Superior temporal gyrus (tissue), 1 donor: ENCODE measurements around the gene PHTF2.
"Not testable (repeated sequence)": the region's sequence is repeated elsewhere in the genome, so short reads cannot be mapped to it uniquely, and the experiment has no call there.

Experiments used
- DNase-seq: peaks from one replicate; pipeline ENCODE4 v3.0.0-alpha.2; 2016; ENCODE audit errors: extremely low spot score

PHTF2 gene

DNA sequence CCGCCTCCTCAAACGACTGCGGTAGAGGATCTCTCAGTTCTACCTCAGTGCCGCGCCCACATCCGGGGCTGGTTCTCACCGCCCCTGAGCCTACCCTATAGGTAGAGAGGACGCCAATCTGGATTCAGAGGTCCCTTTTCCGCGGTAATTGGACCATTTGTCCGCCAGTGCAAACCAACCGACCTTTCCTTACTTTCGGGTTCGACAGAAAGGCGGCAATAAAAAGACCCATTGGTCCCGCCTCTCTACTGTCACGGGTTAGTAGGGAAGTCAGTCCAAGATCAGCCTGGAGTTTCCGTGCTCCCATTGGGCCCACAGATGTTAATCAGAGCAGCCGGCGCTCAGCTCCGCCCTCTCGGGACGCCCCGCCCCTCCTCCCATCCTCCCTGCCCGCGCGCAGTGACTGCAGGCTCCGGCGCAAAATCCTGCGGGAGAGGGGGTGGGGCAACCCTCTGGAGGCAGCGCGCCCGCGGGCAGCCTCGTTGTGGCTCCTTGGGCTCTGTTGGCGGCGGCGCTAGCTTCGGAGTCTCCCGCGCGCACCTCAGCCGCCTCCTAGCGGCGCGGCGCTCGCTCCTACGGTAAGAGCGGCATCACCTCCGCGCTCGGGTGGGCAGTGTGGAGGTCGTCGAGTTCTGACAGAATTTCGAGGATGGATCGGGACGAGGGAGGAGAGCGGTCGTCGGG lies at the start of gene PHTF2, which contains the start of gene TMEM60:
Gene PHTF2, plus strand, starts transcription at position 380 of the 684 bp plus-strand sequence.
Gene TMEM60, minus strand, starts transcription at position 41 of the 684 bp plus-strand sequence. CDS start 4,061 bp downstream, outside the sequence.
- peak; percentile 100 for DNase-seq

DNA sequence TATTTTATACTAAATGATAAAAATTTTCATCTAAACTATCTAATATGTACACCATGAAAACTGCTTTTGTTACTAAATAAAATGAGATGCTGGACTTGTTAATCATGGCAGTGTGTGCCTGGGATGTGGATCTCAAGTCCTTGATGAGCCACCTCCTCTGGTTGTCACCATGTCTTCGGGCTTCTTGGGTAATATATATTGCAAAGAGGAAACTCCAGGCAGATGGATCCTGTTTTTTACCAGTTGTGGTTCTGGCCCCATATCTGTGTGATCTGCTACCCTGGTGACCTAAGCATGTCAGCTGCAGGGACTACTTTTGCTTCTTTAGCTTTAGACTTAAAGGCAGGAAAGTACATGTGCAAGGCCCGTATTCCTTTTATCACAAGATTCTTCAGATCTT lies 46.6 kb upstream of the PHTF2 start:
- no peak for DNase-seq

DNA sequence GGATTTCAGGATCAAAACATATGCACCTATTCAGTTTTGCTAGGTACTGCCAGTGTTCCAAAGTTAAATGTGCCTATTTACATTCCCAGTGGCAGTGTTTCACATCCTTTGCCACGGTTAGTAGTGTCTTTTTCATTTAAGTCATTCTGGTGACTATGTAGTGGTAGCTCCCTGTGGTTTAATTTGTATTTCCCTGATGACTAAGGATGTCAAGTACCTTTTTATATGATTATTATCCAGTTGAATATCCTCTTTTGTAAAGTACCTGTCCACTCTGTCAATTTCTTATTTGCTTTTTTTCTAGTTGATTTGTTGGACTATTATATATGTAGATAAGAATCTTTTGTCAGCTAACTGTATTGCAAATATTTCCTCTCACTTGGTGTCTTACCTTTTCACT lies 45.4 kb upstream of the PHTF2 start:
- no peak for DNase-seq

DNA sequence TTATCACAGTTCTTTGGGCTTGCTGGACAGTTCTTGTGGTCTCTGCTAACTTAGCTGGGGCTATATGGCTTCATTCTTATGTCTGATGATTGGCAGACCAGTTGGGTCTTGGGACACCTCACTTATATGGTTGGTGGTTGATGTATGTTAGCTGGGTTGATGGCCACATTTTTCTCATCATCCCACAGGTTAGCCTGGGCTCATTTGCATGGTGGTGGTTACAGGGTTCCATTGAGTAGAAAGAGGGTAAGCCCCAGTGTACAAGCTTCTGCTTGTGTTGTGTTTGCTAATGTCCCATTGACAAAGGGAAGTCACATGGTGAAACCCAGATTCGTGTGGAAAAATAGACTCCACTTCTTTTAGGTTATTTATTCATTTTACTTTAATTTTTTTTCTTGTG lies 41.0 kb upstream of the PHTF2 start:
- no peak for DNase-seq

DNA sequence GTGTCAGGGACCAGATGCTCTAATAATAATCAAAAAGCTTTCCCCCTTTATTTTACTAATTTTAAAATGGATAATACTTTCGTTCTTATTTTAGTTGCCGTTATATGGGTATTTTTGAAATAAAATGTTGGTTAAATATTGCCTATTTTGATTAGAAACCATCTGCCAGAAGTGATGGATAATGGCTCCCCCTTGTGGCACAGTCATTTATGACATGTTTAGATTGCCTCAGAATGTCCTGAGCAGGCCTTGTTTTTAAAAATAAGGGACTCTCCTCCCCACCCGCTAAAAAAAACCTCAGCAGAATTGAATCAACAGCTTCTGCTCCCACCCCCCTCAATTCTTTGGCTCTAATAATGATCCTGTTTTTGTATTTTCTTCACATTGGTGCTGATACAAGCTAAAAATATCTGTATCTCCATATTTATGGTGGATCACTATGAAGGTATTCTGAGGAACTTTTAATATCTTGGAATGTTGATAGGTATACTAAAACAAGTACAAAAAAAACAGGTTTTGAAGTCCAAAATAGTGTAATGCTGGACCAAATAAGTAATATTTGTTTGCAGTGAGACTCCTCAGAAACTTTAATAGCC lies 39.2 kb upstream of the PHTF2 start:
- peak; percentile 96 for DNase-seq

DNA sequence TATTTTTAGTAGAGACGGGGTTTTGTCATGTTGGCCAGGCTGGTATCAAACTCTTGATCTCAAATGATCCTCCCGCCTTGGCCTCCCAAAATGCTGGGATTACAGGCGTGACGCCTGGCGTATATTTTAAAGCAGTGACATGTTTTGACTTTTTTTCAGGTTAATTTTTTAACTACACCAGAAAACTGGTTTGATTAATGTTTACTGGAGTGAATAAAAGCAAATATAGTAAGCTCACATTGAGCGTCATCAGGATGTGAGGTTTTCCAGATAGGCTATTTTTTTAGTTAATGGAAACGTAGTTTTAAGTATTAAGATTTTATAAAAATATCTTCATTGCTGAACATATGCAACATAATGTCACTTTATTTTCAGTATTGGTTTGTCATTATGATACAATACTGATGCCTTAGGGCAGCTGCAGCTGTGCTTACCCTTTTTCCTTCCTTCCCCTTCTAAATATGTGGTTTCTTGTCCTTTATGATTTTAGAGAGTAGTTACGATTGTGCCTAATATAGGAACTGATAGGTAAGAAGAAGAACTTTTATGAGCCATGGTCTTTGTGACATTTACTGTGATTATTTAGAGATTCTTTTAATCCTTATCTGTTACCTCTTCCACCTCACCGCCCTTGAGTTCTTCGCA lies 37.6 kb upstream of the PHTF2 start:
- DNase-seq: no peak

DNA sequence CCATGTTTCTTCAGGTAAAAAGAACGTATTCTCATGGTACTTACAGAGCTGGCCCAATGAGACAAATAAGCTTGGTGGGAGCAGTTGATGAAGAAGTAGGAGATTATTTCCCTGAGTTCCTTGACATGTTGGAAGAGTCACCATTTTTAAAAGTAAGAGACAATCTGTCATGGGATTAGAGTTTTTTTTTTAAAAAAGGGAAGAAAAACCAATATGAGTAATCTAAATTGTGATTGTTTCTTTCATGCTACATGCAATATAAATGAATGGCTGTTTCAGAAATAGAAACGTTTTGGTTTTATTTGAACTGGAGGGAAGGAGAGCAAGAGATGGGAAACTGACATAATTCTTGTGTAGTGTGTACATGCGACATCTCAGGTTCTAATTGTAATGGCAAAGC lies 33.1 kb upstream of the PHTF2 start:
- DNase-seq: no peak

DNA sequence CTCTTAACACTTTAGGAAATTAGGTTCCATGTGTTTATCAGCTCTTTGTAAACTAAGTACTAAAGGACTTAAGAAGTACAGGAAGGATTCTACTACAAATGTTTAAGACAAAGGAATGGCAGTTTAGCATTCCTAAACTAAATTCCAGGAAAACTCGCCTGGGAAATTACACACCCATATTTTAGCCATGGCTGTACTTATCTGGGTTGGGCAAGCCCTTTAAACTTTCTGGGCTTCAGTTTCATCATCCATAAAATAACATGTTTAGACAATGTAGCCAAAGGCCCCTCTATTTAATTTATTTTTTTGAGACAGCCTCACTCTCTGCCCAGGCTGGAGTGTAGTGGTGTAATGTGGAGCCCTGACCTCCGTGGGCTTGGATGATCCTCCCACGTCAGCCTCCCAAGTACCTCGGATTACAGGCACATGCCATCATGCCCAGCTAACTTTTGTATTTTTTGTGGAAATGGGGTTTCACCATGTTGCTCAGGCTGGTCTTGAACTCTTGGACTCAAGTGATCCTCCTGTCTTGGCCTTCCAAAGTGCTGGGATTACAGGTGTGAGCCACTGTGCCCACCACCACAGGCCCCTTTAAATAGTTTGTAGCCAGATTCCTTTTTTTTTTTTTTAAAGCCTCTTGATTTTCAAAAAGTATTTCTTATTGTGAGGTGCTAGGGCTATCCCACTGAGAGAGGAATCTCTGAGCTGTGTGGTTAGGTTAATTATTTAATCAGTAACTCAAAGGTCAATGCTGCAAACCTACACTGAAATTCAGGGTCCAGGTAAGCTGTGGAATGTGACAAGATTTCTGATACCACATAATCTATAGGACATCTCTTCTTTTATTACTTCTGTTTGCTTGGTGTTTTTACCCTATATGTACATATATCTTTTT lies 32.4 kb upstream of the PHTF2 start:
- DNase-seq: no peak

DNA sequence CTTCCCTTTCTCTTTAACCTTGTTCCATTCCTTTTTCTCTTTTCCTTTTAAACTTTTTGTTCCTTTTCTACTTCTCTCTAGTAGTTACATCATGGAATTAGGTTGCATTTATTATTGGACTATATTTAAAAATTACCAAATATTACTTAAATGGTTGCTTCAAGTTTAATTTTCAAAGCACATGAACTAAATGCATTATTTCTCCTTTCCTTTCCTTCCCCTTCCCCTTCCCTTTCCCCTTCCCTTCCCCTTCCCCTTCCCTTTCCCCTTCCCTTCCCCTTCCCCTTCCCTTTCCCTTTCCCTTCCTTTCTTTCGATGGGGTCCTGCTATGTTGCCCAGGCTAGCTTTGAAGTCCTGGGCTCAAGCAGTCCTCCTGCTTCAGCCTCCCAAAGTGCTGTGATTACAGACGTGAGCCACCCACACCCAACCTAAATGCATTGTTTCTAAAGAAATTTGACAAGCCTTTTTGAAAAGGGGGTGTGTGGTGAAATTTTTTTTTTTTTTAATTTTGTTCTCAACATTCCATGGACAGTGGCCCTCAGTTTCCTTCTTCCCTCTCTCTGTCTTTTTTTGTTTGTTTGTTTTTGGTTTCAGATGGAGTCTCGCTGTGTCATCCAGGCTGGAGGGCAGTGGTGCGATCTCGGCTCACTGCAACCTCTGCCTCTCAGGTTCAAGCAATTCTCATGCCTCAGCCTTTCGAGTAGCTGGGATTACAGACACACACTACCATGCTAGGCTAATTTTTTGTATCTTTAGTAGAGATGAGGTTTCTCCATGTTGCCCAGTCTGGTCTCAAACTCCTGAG lies 31.6 kb upstream of the PHTF2 start:
- no peak for DNase-seq

DNA sequence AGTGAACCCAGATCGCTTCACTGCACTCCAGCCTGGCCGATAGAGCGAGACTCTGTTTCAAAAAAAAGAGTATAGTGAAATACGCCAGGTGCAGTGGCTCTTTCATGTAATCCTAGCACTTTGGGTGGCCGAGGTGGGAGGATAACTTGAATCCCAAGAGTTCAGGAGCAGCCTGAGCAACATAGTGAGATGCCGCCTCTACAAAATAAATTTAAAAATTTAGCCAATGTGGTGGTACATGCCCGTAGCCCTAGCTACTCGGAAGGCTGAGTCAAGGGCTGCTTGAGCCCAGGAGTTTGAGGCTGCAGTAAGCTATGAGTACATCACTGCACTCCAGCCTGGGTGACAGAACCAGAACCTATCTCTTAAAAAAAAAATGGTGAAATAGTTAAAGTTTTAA lies 28.3 kb upstream of the PHTF2 start:
- no peak for DNase-seq

DNA sequence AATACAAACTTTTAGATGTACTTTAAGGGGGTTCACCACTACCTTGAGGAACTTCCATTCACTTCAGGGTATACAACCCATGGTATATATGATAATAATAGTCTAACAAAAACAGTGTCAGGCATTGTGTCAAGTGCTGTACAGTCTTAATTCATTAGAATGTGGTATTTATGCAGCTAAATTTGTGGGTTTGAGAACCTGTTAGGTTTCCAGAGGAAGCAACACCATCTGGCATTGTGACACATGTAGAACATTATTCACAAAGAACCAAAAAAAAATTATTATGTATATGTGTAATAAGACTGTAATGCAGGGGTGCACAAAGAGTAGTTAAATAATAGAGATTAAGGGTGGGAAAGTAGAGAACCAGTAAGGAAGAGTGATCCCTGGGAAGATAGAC lies 26.7 kb upstream of the PHTF2 start:
- DNase-seq: no peak

DNA sequence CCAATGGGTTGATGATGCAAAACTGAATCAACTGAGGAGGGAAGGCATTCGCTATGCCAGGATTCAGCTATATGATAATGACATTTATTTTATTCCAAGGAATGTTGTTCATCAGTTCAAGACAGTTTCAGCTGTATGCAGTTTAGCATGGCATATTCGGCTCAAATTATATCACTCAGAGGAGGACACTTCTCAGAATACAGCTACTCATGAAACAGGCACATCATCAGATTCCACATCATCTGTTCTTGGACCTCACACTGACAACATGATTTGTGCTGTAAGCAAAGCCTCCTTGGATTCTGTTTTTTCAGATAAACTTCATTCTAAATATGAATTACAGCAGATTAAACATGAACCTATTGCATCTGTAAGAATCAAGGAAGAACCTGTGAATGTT lies 20.0 kb upstream of the PHTF2 start:
- no peak for DNase-seq

DNA sequence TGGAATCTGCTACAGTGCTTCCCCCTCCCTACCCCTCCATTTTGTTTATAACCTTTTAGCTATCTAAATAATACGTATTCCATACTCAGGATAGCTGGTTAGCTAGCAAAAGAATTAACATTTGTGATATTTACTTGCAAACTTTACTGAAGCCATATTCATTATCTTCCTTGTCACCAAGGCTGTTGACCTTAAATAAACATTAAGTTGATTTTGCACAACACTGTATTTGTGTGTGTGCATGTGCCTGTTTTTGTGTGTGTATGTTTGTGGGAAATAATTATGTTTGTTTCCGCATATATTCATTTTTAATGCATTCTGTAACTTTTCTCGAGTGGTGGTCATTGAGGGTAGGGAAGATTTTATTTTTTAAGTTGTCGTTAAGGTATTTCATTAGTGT lies 16.2 kb upstream of the PHTF2 start:
- no peak for DNase-seq

DNA sequence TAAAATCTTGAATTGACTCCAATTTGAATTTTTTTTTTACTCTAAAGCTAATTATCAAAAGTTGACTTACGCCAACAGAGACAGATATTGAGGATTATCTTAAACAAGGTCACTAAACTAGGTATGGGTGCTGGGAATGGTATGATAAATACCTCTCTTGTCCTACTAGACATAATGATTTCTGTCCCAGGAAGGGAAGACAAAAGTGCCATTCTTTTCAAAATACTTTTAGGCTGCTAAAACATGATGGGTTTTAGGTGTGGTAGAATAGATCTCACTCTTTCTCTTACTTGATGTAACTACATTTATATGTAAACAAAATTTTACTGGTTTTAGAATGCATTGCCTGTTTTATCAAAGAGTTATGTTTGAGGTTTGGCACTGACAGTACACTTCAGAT lies 15.5 kb upstream of the PHTF2 start:
- no peak for DNase-seq

DNA sequence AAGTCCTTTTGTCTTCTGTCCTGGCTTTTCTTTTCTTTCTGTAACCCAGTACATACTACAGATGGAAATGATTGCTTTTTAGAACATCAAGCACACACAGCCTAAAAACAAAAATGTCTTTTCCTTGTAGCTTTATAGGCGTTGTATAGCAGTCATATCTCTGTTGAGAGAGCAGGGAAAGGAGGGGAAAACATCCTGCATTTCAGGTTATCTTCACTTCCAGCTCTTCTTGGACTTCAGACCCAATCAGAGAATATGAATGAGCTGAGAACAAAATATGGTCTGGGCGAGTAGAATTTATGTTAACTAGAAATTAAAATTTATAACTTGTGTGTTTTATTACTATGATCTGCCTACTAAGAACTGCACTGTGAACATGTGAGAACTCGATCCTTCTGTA lies 15.0 kb upstream of the PHTF2 start:
- DNase-seq: no peak

DNA sequence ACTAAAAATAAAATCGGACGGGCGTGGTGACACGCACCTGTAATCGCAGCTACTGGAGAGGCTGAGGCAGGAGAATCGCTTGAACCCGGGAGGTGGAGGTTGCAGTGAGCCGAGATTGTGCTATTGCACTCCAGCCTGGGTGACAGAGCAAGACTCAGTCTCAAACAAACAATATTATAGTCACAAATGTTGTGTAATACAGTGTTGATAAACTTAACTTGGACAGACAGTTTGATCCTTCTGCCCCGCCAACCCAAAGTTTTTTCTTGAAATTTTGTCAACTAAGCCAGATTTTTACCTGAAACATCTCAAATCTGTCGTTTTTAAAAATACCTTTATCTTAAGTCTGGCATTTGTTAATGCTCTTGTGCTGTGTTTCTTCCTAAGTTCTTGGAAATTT lies 14.1 kb upstream of the PHTF2 start:
- not testable (repeated sequence) for DNase-seq

DNA sequence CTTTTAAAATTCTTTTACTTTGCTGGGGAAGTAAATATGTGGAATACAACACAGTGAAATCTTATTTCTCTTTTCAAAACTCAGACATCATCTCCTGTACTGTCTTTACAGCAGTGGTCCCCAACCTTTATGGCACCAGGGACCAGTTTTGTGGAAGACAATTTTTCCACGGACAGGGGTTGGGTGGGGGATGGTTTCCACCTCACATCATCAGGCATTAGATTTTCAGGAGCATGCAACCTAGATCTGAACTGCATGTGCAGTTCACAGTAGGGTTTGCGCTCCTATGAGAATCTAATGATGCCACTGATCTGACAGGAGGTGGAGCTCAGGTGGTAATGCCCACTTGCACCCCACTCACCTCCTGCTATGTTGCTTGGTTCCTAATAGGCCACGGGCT lies 12.6 kb upstream of the PHTF2 start:
- no peak for DNase-seq

DNA sequence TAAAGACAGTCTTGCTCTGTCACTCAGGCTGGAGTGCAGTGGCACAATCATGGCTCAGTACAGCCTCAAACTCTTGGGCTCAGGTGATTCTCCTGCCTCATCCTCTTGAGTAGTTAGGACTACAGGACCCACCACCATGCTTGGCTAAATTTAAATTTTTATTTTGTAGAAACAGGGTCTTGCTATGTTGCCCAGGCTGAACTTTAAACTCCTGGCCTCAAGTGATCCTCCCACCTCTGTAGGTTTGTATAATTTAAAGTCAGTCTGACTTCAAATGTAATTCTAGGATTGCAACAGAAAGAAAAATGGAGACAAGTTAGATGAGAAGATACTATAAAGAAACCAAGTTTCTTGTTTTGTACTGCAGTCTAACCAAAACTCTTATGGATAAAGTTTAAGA lies 11.8 kb upstream of the PHTF2 start:
- no peak for DNase-seq

DNA sequence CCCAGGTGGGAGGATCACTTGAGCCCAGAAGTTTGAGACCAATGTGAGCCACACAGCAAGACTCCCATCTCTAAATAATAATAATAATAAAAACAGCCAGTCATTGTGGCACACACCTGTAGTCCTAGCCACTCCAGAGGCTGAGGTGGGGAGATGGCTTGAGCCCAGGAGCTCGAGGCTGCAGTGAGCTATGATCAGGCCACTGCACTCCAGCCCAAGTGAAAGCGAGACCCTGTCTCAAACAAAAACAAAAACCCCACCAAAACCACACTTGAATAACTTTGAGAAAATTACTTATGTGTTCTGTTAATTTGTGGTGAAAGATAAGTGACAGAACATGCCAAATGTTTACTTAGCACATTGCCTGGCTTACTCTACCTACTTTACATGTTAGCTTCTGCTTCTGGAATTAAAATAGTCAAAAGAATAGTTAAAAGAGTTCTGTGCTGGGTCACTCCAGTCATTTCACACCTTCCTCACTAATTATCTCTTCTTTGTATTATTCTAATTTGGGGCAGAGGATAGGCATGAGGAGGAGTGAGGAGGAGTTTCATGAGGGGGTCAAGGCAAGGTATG lies 10.2 kb upstream of the PHTF2 start:
- no peak for DNase-seq

DNA sequence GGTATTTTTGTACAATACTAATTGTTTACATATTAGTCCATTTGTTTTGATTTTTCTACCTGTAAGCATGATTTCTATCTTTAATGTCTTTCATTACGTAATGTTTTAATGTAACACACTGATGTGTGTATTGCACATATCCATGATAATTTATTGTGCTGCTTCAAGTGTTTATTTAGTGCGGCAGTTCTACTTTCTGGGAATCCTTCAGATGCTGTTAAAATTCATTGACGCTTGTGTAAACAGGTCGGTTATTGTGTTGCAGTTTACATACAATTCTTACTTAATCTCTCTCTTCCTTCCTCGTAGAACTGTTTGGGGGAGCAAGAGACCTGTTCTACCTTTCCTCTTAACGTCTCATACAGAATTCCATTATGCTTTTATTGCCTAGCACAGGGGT lies 7.2 kb upstream of the PHTF2 start:
- no peak for DNase-seq

DNA sequence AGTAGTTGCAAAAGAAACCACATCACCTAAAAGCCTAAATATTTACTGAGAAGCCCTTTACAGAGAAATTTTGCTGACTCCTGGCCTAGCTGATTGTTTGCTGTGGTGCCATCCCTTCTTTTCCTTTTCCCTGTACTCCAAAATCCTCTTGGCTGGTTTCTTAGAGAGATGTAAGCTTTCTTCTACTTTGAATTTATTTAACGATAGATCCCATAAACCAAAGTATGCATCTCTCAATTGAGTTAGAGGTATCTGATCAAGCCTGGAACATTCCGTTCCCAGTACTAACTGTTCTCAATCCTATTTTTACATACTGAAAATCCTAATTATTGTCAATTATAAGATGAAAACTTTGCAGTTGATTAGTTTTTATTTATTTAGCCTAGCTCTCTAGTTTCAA lies 6.6 kb upstream of the PHTF2 start:
- no peak for DNase-seq
